ENCODE data around the gene PRAMEF20. TPM values are rescaled to one million over a fixed set of nuclear protein-coding genes. Genes with fewer than 3 reads are reported as not detected.

The PRAMEF20 gene
- total RNA-seq, 4 donors from 2014 or later = not detected

DNA sequence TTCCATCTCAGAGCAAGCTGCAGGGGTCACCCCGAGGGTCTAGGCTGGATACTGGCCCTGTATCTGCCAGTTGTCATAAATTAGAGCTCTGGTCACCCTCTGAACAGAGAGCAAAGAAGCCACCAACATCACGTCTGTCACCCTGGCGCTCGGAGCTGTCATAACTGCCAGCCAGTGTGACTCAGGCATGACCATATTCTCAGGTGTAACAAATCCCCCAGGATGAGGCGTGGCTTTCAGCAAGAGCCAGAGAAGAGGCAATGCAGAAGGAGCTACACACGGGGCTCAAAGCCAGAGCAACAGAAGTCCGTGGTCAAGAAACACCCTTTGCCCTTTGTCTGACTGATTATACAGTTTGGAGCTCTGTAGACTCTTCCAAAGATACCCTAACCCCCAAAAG lies 40.0 kb downstream of the PRAMEF20 start:
- TF ChIP-seq, protein P1, sequence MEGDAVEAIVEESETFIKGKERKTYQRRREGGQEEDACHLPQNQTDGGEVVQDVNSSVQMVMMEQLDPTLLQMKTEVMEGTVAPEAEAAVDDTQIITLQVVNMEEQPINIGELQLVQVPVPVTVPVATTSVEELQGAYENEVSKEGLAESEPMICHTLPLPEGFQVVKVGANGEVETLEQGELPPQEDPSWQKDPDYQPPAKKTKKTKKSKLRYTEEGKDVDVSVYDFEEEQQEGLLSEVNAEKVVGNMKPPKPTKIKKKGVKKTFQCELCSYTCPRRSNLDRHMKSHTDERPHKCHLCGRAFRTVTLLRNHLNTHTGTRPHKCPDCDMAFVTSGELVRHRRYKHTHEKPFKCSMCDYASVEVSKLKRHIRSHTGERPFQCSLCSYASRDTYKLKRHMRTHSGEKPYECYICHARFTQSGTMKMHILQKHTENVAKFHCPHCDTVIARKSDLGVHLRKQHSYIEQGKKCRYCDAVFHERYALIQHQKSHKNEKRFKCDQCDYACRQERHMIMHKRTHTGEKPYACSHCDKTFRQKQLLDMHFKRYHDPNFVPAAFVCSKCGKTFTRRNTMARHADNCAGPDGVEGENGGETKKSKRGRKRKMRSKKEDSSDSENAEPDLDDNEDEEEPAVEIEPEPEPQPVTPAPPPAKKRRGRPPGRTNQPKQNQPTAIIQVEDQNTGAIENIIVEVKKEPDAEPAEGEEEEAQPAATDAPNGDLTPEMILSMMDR (IDR thresholded peaks at IDR 0.05) = no peak
- no peak for TF ChIP-seq POLR2A (IDR thresholded peaks at IDR 0.05)
- WGBS, 2 donors = 37 to 51% methylated on average over 7 of the region's 7 CpGs
- no peak for DNase-seq (ENCODE audit: low spot score in 2 of 2)
- intact Hi-C loops (cut with DNase I; ENCODE audit: low total_unique reads) = no loop called here
- no peak overlapping the region for H3K4me3 ChIP-seq (ENCODE audit: low read depth, poor library complexity, severe bottlenecking)

DNA sequence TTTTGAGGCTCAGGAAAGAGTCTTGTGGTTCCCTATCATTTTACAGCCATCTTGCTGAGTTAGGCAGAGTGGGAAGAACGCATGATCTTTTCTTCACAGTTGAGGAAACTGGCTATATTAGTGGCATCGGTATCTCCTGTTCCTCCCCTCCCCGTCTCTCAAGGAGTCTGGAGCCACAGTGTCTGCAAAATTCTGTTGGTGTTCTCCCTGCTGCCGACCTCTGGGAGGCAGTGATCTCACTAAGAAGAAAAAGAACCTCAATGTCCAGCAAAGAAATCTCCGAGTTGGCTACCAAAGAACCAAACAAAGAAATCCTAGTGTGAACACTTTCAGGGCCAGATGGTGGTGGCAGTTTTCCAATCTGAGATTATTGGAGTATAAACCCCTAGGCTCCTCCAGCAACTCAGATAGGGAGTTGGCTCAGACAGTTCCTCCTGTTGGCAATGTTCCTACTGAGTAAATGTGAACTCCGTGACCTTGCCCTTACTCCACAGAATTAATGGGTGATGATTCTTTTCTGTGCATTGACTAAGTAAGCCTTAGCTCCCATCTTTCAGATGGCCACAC lies 41.2 kb downstream of the PRAMEF20 start:
- DNase-seq (ENCODE audit: low spot score in 2 of 2) = no peak
- no peak overlapping the region for H3K4me3 ChIP-seq (ENCODE audit: low read depth, poor library complexity, severe bottlenecking)
- WGBS, 2 donors = 40 to 60% methylated on average over 6 of the region's 6 CpGs
- intact Hi-C loops (cut with DNase I; ENCODE audit: low total_unique reads) = no loop called here
- TF ChIP-seq, protein P1 (IDR thresholded peaks at IDR 0.05) = no peak
- TF ChIP-seq POLR2A (IDR thresholded peaks at IDR 0.05) = no peak

DNA sequence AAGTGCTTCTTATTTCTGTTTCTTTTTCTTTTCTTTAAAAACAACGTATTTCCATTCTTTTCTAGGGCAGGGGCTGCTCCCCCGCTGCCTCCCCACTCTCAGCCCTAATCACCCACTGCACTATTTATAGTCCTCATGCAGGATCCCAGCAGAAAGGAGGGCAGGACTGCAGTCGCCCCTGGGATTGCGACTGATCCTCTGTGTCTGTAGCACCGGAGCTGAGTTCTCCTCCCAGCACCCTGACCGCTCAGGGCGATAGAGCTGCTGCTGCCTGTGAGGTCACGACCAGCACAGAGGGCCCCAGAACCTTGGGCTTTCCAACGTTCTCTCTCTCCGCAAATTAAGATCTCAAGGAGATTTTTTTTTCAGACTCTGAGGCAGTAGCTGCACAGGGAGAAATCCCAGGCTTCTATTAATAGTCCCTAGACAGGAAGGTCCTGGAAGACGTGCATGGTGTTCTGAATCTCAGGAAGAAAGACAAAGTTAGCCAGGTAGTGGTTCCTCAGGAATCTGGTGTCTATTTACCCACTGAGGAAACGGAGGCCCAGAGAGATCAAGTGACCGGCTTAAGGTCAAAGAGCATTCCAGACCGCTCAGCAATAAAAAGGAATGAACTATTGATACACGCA lies 46.8 kb downstream of the PRAMEF20 start:
- WGBS, 2 donors = 71 to 73% methylated on average over 15 of the region's 15 CpGs
- intact Hi-C loops (cut with DNase I; ENCODE audit: low total_unique reads) = no loop called here
- TF ChIP-seq POLR2A (IDR thresholded peaks at IDR 0.05) = no peak
- TF ChIP-seq, protein P1 (IDR thresholded peaks at IDR 0.05) = no peak

DNA sequence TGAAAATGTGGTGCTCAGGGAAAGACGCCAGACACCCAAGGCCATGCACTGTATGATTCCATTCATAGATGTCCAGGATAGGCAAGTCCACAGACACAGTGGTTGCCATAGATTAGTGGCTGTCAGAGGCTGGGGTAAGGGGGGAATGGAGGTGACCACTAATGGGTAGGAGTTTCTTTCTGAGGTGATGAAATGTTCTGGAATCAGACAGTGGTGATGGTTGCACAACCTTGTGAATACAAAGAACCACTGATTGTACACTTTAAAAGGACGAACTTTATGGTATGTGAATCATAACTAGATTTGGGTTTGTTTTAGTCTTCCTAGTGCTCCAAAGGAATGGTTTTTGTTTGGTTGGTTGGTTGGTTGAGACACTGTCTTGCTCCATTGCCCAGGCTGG lies 51.7 kb downstream of the PRAMEF20 start:
- DNase-seq (ENCODE audit: low spot score in 2 of 2) = no peak
- intact Hi-C loops (cut with DNase I; ENCODE audit: low total_unique reads) = no loop called here
- TF ChIP-seq, protein P1 (IDR thresholded peaks at IDR 0.05) = no peak
- no peak for TF ChIP-seq POLR2A (IDR thresholded peaks at IDR 0.05)
- WGBS, 2 donors = 76 to 85% methylated on average over 2 of the region's 2 CpGs
- H3K4me3 ChIP-seq (ENCODE audit: low read depth, poor library complexity, severe bottlenecking) = no peak overlapping the region

More for the DNA sequence above, 46.8 kb downstream of the PRAMEF20 start:
- DNase-seq (ENCODE audit: low spot score in 2 of 2) = no peak
- H3K4me3 ChIP-seq (ENCODE audit: low read depth, poor library complexity, severe bottlenecking) = no peak overlapping the region

DNA sequence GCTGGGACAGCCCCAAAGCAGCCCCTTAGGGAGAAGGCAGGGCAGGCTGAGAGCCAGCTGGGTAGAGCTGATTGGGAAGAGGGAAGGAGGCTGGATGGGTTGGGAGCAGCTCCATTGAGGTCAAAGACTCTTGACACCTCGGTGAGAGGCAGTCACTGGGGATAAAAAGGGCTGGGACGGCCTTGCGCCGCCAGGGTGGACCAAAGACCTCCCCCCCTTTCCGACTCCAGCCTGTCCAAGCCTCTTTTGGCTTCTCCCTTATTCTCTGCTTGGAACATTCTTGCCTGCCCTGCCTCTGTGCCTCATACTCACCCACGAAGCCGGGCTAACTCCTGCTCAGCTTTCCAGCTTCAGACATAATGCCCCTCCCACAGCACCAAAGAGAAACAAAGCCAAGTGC lies 52.4 kb downstream of the PRAMEF20 start:
- TF ChIP-seq, protein P1 (IDR thresholded peaks at IDR 0.05) = no peak
- TF ChIP-seq POLR2A (IDR thresholded peaks at IDR 0.05) = no peak
- intact Hi-C loops (cut with DNase I; ENCODE audit: low total_unique reads) = no loop called here
- DNase-seq (ENCODE audit: low spot score in 2 of 2) = no peak
- H3K4me3 ChIP-seq (ENCODE audit: low read depth, poor library complexity, severe bottlenecking) = no peak overlapping the region
- 63 to 70% methylated on average over 7 of the region's 7 CpGs for WGBS, 2 donors
